Hematopoietic multipotent progenitor cell treated with erythropoietin and hydrocortisone succinate and interleukin-3 and kit ligand, for 4 days (in vitro differentiated cells): ENCODE data around the gene ELN.
"Not testable (repeated sequence)": the region's sequence is repeated elsewhere in the genome, so short reads cannot be mapped to it uniquely, and the experiment has no call there.

Source experiments
- DNase-seq: peaks from one replicate; pipeline ENCODE4 v3.0.0-alpha.2; 2015

Gene ELN

GRCh38 chr7:74002474-74003017 is 25.4 kb upstream of the ELN start:
- peak; percentile 83 for DNase-seq

DNA sequence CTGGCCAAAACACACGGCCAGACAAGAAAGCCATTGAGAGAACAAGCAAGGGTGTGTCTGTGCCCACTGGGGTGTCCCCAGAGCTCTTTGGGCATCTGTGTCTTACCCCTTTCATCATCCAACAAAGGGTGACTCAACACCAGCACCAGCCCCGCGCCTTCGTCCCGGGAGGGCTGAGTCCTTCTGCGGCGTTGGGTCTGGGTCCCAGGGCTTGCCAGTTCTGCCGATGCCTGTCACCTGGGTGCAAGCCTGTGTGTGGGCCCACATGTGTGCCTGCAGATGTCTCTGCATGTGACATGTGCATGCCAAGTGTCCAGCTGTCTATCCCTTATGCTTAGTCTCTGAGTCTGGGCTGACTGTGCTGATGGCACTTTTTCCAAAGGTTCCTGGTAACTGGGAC is 24.4 kb upstream of the ELN start:
- DNase-seq, result no peak

DNA sequence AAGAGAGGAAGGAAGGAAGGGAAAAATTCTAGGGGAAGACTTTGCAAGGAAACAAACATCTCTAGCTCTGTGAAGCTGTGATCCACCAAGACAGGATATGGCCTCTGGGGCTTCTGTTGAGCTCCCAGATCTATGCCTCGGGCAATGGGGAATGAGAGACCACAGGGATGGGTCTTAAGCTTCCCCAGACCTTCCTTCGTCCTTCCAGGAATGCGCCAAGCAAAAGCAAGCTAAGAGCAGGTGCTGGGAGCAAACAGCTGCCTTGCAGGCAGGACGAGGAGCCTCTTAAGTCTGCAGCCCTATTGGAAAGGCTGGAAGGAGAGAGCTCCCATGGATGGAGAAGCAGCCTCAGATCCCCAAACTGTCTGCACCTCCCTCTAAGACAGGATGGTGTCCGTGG is 21.9 kb upstream of the ELN start:
- DNase-seq, result no peak

DNA sequence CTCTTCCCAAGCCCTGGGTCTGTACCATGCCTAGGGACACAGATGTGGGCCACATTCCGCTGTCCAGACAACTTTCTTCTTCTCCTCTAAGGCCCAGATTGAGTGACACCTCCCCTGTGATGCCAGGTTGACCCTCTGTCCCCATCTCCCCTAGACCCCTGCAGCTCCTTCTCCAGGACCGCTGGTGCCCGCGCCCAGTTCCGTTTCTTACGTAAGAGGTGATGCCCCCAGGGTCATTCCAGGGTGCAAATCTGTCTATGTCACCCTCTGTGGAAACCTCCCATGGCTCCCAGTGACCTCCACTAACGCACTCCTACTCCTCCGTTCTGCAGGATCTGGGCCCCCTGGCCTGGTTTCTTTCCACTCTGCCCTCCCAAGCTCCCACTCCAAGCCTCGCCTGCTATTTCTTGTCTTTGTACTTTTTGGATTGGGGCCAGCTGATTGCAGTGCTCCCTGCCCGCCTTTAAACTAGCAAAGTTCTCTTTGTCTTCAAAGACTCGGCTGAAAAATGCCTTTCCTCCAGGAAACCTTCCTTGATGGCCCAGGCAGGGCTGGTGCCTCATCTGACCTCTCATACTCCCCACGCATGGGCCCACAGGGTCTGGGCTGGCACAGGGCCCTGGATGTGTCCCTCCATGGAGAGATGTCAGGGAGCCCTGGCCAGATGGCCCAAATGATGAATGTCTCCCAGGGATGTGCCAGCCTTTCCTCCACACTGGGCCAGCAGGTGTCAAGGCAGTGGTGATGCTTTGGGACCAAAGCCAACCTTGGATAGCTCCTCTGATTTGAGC is 21.3 kb upstream of the ELN start:
- DNase-seq, result no peak

- DNase-seq, result no peak
These were observed 20.8 kb upstream of the ELN start for GRCh38 chr7:74007242-74007567.

- DNase-seq, result no peak
These were observed 19.3 kb upstream of the ELN start for GRCh38 chr7:74008687-74009086.

DNA sequence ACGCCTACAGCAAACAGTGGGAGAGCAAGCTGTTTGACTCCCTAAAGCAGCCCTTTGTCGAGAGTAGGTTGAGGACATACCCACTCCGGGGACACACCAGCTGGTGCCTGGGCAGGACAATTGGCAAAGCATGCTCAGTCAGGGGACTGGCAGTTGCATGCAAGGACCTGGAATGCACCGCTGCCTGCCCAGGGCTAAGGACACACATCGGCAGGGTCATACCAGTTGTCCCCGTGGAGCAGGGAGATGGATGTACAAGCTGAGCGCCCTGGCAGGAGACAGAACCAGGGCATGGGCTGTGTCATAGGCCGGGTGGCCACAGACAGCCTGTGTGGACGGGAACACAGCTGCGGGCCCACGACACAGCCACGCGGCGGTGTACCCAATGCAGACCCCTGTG is 18.3 kb upstream of the ELN start:
- no peak for DNase-seq

DNA sequence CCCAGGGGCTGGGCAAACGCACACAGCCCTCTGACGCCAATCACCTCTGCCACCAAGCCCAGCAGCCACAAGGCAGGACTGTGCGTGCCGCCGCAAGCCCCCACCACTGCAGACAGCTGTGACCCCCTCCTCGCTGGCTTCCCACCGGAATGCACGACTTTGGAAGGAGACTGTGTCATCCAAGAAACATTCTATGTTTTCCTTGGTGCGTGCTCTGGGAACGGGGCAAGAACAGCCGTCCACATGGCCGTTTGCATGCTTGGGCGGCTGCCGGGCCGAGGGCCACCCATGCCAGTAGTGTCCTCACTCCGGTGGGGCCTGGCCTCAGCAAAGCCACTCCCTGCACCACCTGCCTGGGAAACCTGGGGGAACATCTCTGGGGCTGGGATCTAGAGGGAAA is 17.6 kb upstream of the ELN start:
- no peak for DNase-seq

- DNase-seq, result not testable (repeated sequence)
These were observed 16.6 kb upstream of the ELN start for GRCh38 chr7:74011421-74011820.

DNA sequence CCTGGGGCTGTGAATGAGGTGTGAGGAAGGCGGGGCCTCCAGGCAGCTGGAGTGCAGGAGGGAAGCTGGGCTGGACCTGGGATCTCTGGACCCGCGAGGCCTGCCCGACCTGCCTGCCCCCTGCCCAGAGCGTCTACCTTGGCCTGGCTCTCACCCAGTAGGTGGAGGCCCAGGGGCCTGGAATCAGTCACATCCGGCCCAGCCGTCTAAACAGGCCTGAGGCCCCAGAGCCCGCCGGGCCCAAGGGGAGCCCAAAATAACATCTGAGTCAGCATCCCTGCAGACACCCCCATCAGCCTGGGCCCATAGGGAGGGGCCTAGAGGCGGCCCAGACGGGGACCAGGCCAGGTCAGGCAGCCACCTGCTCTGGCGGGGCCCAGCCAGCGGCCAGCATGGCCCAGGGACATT is 15.1 kb upstream of the ELN start:
- no peak for DNase-seq

- DNase-seq, result no peak
These were observed 14.3 kb upstream of the ELN start for GRCh38 chr7:74013539-74014272.

- peak; percentile 36 for DNase-seq
These were observed 13.0 kb upstream of the ELN start for GRCh38 chr7:74014931-74015330.

DNA sequence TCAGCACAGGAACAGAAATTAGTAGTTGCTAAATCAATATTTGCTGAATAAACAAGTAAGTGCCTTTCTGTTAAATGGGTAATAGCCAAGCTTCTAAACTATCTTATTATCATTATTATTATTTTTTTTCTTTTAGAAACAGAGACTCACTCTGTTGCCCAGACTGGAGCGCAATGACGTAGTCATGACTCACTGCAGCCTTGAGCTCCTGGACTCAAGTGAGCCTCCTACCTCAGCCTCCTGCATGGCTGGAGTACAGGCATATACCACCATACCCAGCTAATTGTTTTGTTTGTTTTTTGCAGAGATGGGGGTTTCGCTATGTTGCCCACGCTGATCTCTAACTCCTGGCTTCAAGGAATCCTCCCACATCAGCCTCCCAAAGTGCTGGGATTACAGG is 12.3 kb upstream of the ELN start:
- no peak for DNase-seq

DNA sequence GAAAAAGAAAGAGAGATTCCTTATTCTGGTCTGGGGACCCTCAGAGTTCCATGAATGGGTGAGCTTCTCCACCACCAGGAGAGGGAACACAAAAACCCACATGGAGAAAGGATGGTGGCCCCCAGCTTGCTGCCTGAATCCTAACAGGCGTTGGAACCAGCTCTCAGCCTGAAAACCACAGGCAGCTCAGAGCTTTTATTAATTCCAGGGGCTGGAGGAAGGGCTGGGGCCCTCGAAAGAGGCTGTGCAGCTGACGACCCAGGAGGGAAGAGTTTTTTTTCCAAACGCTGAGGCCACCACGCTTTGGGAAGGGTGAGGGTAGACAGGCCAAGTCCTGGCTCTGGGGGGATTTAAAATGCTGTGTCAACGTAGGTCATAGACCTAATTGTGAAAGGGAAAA is 10.8 kb upstream of the ELN start:
- no peak for DNase-seq

- no peak for DNase-seq
These were observed 9.6 kb upstream of the ELN start for GRCh38 chr7:74018246-74018895.

DNA sequence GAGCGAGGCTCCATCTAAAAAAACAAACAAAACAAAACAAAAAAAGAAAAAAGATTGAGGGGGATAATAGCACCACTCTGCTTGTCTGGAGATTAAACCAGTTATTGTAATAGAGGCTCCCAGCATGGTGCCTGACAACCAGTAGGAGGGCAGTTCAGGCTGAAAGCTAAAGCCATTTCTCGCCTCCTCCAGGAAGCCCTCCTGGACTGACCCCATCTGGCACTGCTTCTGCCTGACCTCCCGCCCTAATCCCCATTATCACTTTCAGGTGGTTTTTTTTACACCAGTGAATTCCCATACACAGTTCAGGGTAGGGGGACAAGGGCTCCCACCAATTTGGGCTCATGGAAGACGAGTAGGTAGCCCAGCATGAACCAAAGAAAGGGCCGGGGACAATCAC is 8.8 kb upstream of the ELN start:
- DNase-seq, result no peak

GRCh38 chr7:74020390-74020789 is 7.6 kb upstream of the ELN start:
- no peak for DNase-seq

DNA sequence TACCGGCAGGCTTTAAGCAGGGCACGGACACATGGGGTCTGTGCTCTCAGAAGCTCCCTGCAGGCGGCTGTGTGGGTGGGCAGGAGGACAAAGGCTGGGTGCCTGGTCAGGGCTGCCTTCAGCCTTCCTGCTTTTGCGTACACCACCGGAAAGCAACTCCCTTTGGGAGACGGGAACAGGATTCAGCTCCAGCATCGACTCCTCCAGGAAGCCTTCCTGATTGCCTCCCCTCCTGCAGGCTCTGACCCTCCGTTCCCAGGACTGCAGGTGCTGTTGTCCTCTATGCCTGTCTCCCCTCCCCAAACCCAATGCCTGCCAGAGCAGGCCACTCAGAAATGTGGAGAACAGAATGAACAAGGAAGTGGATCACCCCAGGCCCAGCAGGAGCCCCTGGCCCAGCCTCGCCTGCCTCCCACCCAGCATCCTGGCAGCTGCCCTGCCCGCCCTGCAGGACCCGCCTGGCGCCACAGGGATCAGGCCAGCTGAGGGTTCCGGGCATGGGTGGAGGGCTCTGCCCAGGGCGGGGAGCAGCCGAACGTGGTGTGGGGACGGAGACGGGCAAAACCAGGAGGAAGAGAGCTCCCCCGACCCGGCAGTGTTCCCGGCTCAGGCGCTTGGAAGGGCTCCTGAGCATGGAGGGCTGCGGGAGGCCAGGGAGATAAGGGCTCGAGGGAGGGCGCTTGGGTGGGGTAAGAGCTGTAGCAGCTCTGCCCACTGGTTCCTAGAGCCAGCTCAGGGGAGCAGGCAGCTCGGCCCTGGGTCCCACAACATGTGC is 6.2 kb upstream of the ELN start:
- DNase-seq, result no peak

GRCh38 chr7:74022507-74022906 is 5.5 kb upstream of the ELN start:
- no peak for DNase-seq

DNA sequence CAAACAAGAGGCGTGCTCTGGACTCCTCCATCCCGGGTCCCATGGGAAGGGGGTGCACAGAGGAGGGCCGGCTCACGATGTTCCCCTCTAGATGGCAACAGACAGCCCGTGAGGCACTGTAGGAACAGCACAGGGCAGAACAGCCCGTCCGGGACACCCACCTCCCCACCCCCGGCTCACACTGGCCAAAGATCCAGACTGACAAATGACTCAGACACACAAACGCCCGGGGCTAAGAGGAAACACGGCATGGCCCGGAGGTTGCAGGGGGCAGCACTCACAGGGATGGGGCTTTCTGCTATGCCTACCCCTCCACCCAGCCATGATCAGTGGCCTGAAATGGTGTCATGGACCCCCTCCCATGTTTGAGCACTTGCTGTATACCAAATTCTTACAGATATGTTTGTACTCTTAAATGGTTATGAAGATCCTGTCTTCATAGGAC is 4.9 kb upstream of the ELN start:
- no peak for DNase-seq

DNA sequence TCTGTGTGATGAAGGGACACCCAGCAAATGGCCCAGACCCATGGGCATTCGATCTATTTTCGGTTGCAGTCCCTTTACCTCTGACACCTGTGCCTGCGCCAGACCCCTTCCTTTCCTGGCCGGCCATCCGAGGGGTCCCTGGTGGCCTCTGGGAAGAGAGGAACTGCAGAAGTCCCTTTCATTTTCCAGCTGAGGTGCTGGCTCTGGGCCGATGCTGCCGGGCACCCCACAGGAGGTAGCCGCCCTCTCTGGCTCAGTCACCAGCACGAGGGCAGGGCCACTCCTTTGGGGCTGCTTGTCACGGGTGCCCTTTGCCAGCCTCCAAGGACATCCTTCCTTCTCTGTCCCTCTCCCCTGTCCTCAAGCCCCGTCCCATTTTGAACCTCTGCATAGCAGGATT is 4.2 kb upstream of the ELN start:
- no peak for DNase-seq

- DNase-seq, result peak; percentile 67
These were observed 2.8 kb upstream of the ELN start for GRCh38 chr7:74025146-74025545.

- peak; percentile 71 for DNase-seq
These were observed 2.2 kb upstream of the ELN start for GRCh38 chr7:74025730-74026129.
